Esophagus (tissue), 2 donors: Measurements from ENCODE around the gene ENTPD5. TPM values are rescaled to one million over a fixed set of nuclear protein-coding genes. Genes with fewer than 3 reads are reported as not detected.
"Not testable (repeated sequence)": the region's sequence is repeated elsewhere in the genome, so short reads cannot be mapped to it uniquely, and the experiment has no call there.

Source experiments
- H3K27ac ChIP-seq, 2 donors: one replicate each; pipeline ENCODE4 v1.5.1; 2013; ENCODE audit warnings: low read depth in 2 of 2, mild to moderate bottlenecking in 2 of 2, inconsistent platforms in 1 of 2, low read length in 1 of 2, moderate library complexity in 1 of 2
- H3K27me3 ChIP-seq, 2 donors: one replicate each; pipeline ENCODE4 v1.6.1; 2013; ENCODE audit warnings: low read length in 2 of 2, control low read depth in 1 of 2, mild to moderate bottlenecking in 1 of 2; ENCODE audit not compliant: insufficient read depth in 2 of 2, control insufficient read depth in 1 of 2
- H3K36me3 ChIP-seq, 2 donors: one replicate each; pipeline ENCODE4 v1.6.1; 2013; ENCODE audit warnings: low read length in 1 of 2; ENCODE audit not compliant: control insufficient read depth in 2 of 2, insufficient read depth in 2 of 2
- H3K4me1 ChIP-seq, 2 donors: one replicate each; pipeline ENCODE4 v1.6.1; 2013; ENCODE audit warnings: low read length in 1 of 2; ENCODE audit not compliant: control insufficient read depth in 2 of 2, insufficient read depth in 2 of 2
- H3K4me3 ChIP-seq, 2 donors: one replicate each; pipeline ENCODE4 v1.5.1; 2013; ENCODE audit warnings: low read length in 2 of 2, mild to moderate bottlenecking in 2 of 2, low read depth in 1 of 2, moderate library complexity in 1 of 2
- H3K9me3 ChIP-seq, 2 donors: one replicate each; pipeline ENCODE4 v1.6.1; 2013; ENCODE audit warnings: mild to moderate bottlenecking in 2 of 2, low read depth in 1 of 2, low read length in 1 of 2, moderate library complexity in 1 of 2; ENCODE audit not compliant: control insufficient read depth in 2 of 2, insufficient read depth in 1 of 2
- WGBS, 2 donors: extraction: QIAGEN DNeasy Blood & Tissue Kit; methylation state at CpG; one replicate each; pipeline ENCODE4 v1.1.7; 2013; 5-methylcytosine and 5-hydroxymethylcytosine counted together
- polyA plus RNA-seq, 2 donors: library from polyadenylated mRNA; stranded (reverse); fragments of 200-250 nt; gene quantifications; one replicate each; pipeline ENCODE4 v1.2.3, GENCODE V29; 2013
- donor health status: healthy with polysubstance abuse.
- donor health status: Bipolar disorder and iron deficiency.

ENTPD5 gene
- polyA plus RNA-seq, 2 donors: 8.1 to 8.3 TPM

DNA sequence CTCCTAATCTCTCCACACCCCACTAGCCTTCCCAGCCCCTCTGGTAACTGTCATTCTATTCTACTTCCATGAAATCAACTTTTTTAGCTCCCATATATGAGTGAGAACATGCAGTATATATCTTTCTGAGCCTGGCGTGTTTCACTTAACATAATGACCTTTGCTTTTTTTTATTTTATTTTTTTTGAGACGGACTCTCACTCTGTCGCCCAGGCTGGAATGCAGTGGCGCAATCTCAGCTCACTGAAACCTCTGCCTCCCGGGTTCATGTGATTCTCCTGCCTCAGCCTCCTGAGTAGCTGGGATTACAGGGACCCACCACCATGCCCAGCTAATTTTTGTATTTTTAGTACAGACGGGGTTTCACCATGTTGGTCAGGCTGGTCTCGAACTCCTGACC, 30.4 kb downstream of the ENTPD5 start:
- not testable (repeated sequence) for H3K27ac ChIP-seq, H3K9me3 ChIP-seq, H3K36me3 ChIP-seq, H3K4me1 ChIP-seq, H3K27me3 ChIP-seq, H3K4me3 ChIP-seq
- WGBS, 2 donors: 79 to 88% methylated on average over 5 to 6 of the region's 7 CpGs

DNA sequence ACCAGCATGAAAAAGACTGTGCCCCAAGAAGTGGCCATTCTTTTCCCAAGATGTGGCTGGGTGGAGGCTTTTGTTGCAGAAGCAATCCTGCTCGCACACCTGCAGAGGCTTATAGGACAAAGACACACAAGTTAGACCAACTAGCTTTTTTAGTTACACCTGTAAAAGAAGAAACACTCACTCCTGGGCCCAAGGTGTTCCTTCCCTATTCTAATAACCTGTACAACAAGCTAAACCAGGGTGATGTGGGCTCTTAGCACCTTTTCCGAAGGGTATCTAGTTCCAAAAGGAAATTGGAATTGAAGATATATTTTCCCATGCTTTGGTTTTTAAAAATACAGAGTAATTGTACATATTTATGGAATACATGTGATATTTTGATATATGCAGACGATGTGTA, 31.0 kb downstream of the ENTPD5 start:
- H3K27ac ChIP-seq: peak overlapping the region in 1 of 2 donors; percentile 6
- H3K27me3 ChIP-seq: no peaks in the 10 kb centered on the region
- WGBS, 2 donors: 72 to 80% methylated on average over 3 of the region's 3 CpGs
- no peaks in the 10 kb centered on the region for H3K9me3 ChIP-seq
- H3K4me1 ChIP-seq: no peaks in the 10 kb centered on the region
- peaks cover 0 to 2% of the 10 kb centered on the region in 2 donors for H3K36me3 ChIP-seq
- no peak overlapping the region for H3K4me3 ChIP-seq

DNA sequence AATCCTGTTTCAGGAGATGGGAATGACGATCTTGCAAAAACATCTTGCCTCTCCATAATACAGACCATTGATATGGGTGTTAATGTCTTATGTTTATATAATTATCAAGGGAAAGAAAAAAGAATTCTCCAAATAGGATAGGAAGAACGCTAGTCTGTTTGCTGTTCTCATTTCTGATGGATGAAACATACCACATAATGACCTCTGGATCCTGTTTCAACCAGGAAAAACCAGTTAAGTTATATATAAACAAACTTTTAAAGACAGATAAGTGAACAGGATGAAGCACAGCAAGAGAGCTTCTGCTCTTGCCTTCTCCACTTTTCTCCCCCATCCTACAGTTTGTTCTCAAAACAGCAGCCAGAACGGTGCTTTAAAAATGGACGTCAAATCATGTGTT, 41.2 kb downstream of the ENTPD5 start:
- H3K27me3 ChIP-seq: no peaks in the 10 kb centered on the region
- no peak overlapping the region for H3K27ac ChIP-seq
- 52 to 56% methylated on average over 4 of the region's 4 CpGs for WGBS, 2 donors
- H3K9me3 ChIP-seq: no peaks in the 10 kb centered on the region
- H3K4me1 ChIP-seq: no peaks in the 10 kb centered on the region
- no peak overlapping the region for H3K4me3 ChIP-seq
- H3K36me3 ChIP-seq: peaks cover 0 to 8% of the 10 kb centered on the region in 2 donors

DNA sequence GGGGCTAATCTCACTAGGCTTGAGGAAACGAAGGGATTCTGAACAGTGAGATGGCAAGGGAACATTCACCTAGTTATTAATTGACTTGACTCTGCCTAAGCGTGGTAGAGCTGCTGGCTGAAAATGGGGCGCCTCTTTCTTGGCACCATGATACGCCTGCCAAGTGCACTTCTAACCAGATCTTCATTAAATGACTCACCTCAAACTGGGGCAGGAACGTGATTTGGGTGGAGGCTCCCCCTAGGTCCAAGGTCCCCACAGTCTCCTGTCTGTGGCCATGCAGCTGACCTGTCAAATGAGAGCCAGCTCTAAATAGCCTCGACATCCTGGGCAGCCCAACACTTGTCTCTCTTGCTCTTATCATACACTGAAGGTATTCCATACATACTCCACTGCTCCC, 43.0 kb downstream of the ENTPD5 start:
- 71 to 79% methylated on average over 6 of the region's 6 CpGs for WGBS, 2 donors
- peaks cover 0 to 12% of the 10 kb centered on the region in 2 donors for H3K36me3 ChIP-seq

DNA sequence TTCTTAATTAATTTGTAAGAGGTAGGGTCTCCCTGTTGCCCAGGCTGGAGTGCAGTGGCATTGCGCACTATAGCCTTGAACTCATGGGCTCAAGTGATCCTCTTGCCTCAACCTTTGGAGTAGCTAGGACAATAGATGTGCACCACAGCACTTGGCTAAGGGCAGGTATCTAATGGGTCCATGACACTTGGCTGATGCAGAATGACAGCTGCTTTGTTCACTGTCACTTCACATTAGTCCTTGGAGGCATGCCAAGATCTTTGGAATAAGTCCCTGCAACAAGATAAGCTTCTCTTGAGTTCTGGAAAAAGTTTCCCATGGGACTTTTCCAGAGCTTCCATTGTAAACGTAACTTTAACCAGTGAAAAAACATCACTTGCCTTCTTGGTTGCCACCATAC, 45.6 kb downstream of the ENTPD5 start:
- no peaks in the 10 kb centered on the region for H3K9me3 ChIP-seq
- H3K36me3 ChIP-seq: peaks cover 0 to 16% of the 10 kb centered on the region in 2 donors
- H3K4me1 ChIP-seq: no peaks in the 10 kb centered on the region
- H3K27ac ChIP-seq: no peak overlapping the region
- WGBS, 2 donors: 76 to 78% methylated on average over 2 of the region's 2 CpGs
- no peaks in the 10 kb centered on the region for H3K27me3 ChIP-seq
- no peak overlapping the region for H3K4me3 ChIP-seq

More for the DNA sequence above, 43.0 kb downstream of the ENTPD5 start:
- no peak overlapping the region for H3K4me3 ChIP-seq
- H3K4me1 ChIP-seq: no peaks in the 10 kb centered on the region
- no peaks in the 10 kb centered on the region for H3K9me3 ChIP-seq
- no peaks in the 10 kb centered on the region for H3K27me3 ChIP-seq
- peak overlapping the region in 1 of 2 donors; percentile 26 for H3K27ac ChIP-seq

DNA sequence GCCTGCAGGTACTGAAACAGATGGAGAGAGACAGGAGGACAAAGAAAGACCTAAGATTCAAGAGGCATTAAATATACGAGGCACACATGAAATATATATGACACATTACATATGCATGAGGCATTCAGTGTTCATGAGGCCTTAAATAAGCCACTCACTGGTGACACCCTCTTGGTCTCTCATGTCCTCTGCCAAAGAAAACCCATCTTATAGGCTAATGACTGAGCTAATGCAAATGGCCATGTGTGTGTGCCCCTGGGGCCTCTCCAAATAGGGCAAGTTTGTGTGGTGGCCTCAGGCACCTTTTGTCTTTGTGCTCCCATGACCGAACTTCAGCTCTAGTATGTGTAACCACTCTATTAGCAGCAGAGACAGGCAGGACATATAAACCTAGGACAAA, 50.2 kb downstream of the ENTPD5 start:
- H3K4me1 ChIP-seq: no peaks in the 10 kb centered on the region
- H3K36me3 ChIP-seq: peaks cover 0 to 15% of the 10 kb centered on the region in 2 donors
- no peak overlapping the region for H3K4me3 ChIP-seq
- 90 to 92% methylated on average over 2 of the region's 2 CpGs for WGBS, 2 donors
- H3K27ac ChIP-seq: no peak overlapping the region
- no peaks in the 10 kb centered on the region for H3K27me3 ChIP-seq
- no peaks in the 10 kb centered on the region for H3K9me3 ChIP-seq

DNA sequence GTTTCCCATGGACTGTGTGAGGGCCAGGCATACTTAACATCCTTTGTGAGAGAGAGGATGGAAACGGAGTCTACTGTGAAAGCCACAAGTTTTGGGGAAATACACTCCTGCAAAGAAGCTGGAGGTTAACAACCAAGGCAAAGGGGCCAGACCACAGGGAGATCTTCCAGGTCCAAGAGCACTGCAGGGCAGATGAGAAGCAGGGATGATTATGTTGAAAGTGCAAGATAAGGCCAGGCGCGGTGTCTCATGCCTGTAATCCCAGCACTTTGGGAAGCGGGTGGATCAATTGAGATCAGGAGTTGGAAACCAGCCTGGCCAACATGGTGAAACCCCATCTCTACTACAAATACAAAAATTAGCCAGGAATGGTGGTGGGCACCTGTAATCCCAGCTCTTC, 53.9 kb downstream of the ENTPD5 start:
- WGBS, 2 donors: 92 to 94% methylated on average over 4 of the region's 4 CpGs
- H3K36me3 ChIP-seq: peaks cover 15 to 22% of the 10 kb centered on the region in 2 donors
- no peaks in the 10 kb centered on the region for H3K4me1 ChIP-seq

DNA sequence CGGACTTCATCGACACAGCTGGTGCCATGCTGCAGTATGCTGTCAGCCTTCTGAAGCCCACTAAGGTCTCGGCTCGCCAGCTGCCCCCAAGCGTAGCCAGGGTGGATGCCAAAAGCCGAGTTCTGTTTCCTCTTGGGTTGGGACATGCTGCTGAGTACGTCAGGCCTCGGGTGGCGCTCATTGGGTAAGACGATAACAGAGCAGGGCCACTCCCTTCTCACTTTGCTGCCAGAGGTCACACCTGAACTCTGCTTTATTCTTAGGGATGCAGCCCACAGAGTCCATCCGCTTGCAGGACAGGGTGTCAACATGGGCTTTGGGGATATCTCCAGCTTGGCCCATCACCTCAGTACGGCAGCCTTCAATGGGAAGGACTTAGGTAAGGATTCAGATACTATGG, 57.9 kb downstream of the ENTPD5 start:
- no peaks in the 10 kb centered on the region for H3K27me3 ChIP-seq
- WGBS, 2 donors: 88 to 93% methylated on average over 12 of the region's 12 CpGs
- no peak overlapping the region for H3K4me3 ChIP-seq
- H3K36me3 ChIP-seq: peaks cover 23 to 27% of the 10 kb centered on the region in 2 donors
- no peaks in the 10 kb centered on the region for H3K9me3 ChIP-seq
- no peaks in the 10 kb centered on the region for H3K4me1 ChIP-seq
- no peak overlapping the region for H3K27ac ChIP-seq

More for the DNA sequence above, 53.9 kb downstream of the ENTPD5 start:
- no peaks in the 10 kb centered on the region for H3K9me3 ChIP-seq
- H3K27ac ChIP-seq: no peak overlapping the region
- H3K4me3 ChIP-seq: no peak overlapping the region
- H3K27me3 ChIP-seq: no peaks in the 10 kb centered on the region

DNA sequence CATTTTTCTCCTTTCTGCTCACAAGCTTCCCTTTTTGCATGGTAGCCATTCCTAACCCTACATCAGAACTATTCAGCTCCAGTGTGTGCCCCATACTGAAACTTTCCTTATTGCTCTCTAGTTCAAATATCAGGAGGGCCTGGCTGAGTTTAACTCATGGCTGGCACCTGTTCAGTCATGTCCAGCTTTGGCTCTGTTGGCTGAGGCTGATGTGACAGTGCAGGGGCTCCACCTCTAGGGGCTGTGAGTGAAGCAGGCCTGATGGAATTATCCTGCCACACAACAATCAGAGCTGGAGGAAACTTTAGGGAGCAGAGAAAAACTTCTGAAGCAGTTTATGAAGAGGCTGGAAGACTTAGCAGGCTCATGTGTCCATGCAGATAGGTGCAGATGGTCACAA, 60.5 kb downstream of the ENTPD5 start:
- no peak overlapping the region for H3K4me3 ChIP-seq
- H3K27me3 ChIP-seq: no peaks in the 10 kb centered on the region
- H3K27ac ChIP-seq: no peak overlapping the region
- no peaks in the 10 kb centered on the region for H3K4me1 ChIP-seq
- H3K9me3 ChIP-seq: no peaks in the 10 kb centered on the region
- H3K36me3 ChIP-seq: peaks cover 29 to 30% of the 10 kb centered on the region in 2 donors

DNA sequence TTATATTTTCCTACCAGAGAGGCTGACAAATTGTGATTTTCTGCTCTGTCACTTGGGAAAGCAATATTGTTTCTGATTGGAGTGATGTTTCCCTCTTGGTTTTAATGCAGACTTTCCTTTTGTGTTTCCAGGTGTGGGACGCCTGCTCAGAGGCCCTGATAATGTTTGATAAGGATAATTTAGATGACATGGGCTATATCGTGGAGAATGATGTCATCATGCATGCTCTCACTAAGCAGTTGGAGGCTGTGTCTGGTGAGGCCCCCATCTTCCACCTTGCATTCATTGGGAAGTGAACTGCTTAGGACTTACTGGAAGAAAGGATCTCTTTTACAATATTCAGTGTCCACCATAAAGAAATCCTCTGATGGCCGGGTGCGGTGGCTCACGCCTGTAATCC, 63.4 kb downstream of the ENTPD5 start:
- WGBS, 2 donors: 85 to 90% methylated on average over 5 of the region's 5 CpGs
- H3K36me3 ChIP-seq: peaks cover 19 to 20% of the 10 kb centered on the region in 2 donors

More for the DNA sequence above, 63.4 kb downstream of the ENTPD5 start:
- H3K4me1 ChIP-seq: peaks cover 0 to 2% of the 10 kb centered on the region in 2 donors
- H3K9me3 ChIP-seq: no peaks in the 10 kb centered on the region
- no peak overlapping the region for H3K4me3 ChIP-seq
- H3K27me3 ChIP-seq: no peaks in the 10 kb centered on the region
- no peak overlapping the region for H3K27ac ChIP-seq
